Measurements from ENCODE around the gene FITM1. TPM values are rescaled to one million over a fixed set of nuclear protein-coding genes. Genes with fewer than 3 reads are reported as not detected.
A peak's percentile ranks its signal among the peaks of the same experiment; 100 is the strongest.

Gene FITM1
- total and polyA plus RNA-seq, 2 donors (not counting 3 experiments of a cell fraction or from before 2014, with no cell fraction given), result 0.54 TPM; not detected in 1

DNA sequence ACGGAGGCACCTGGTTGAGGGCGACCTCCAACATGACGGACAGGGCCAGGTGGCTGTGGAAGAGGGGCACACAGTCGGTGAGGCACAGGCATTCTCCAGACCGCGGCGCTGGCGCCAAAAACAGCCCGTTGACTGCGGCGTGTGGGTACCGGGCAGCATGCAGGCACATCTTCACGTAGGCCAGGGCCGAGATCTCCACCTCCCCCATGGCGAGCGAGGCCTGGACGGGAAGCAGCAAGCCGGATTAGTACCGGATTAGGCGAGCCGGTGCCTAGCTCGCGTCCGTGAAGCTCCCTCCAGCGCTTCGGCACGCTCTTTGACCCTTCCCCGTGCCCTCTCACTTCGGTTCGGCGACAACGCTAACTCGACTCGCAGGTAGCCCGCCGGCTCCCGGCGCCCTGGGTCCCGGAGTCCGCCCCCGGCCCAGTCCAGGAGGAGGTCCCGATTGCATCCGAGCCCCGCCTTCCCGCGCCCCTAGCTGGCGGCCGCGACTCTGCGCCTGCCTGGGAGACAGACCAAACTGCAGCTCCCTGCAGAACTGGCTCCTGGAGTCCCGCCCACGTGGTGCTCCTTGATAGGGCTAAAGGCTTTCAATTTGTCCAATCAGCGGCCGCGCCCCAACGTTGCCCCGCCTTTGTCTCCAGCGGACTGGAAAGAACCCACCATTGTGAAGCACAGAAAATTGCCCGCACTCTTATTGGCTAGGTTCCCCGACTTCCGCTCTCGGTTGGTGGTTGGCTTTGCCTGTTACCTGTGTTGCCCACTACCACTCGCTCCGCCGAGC, 10.8 kb downstream of the FITM1 start, which contains the start of gene EMC9:
EMC9 (minus strand) TSS at position 495 of the 784 bp plus-strand sequence; CDS start at position 208, 287 bp downstream.
- Histone ChIP-seq H3K4me3 (replicated peaks in 1 of 3; ENCODE audit: insufficient read depth in 1 of 3, low read depth in 1 of 3, low read length in 3 of 3) (peak within 1 kb of the TSS; percentile 79 to 99 (median 81)), H3K79me2 (ENCODE audit: control insufficient read depth, insufficient read depth, low read length) (peaks cover 29% of the 10 kb centered on the region), H3K36me3 (ENCODE audit: control insufficient read depth in 2 of 2, extremely low read depth in 1 of 2, insufficient read depth in 2 of 2, low read length in 2 of 2) (peaks cover 6 to 23% of the 10 kb centered on the region in 2 experiments), H3K9me3 (replicated peaks; ENCODE audit: control insufficient read depth, insufficient read depth, low read length) (no peaks in the 10 kb centered on the region), H3K27ac (ENCODE audit: insufficient read depth, low read depth, low read length) (peak within 1 kb of the TSS; percentile 42), H3K9ac (replicated peaks; ENCODE audit: extremely low read depth, insufficient read depth, low read length) (peak within 1 kb of the TSS; percentile 57), H3K9me1 (replicated peaks; ENCODE audit: control insufficient read depth, extremely low read depth, insufficient read depth, low read length) (no peaks in the 10 kb centered on the region), H3K4me2 (ENCODE audit: insufficient read depth, low read length) (peak within 1 kb of the TSS; percentile 73), H3K4me1 (ENCODE audit: control insufficient read depth, extremely low read depth, insufficient read depth, low read length) (peaks cover 24% of the 10 kb centered on the region), H4K20me1 (replicated peaks; ENCODE audit: control insufficient read depth, extremely low read depth, insufficient read depth, low read length) (no peaks in the 10 kb centered on the region), H3K27me3 (ENCODE audit: control insufficient read depth in 2 of 2, insufficient read depth in 2 of 2, low read length in 2 of 2) (no peaks in the 10 kb centered on the region), H2AFZ (ENCODE audit: low read depth, low read length) (peak within 1 kb of the TSS; percentile 75)
- BruUV-seq (replicated peaks), result TSS peak; percentile 17
- FAIRE-seq (peak; percentile 100), DNase-seq (ENCODE audit: low read depth, low spot score) (peak; percentile 100)
- dilution Hi-C loops (cut with MboI; ENCODE audit: extremely low pct_ligation_motif_present, low sequenced_read_pairs) (no loop called here), intact Hi-C loops (cut with micrococcal nuclease) (loop anchor here (1.0 to 2.0 kb wide), 3 partner anchors 20 to 46 kb away; partner anchors contain the start of genes DCAF11, IRF9, NRL and PCK2)
- TF ChIP-seq, protein P1, sequence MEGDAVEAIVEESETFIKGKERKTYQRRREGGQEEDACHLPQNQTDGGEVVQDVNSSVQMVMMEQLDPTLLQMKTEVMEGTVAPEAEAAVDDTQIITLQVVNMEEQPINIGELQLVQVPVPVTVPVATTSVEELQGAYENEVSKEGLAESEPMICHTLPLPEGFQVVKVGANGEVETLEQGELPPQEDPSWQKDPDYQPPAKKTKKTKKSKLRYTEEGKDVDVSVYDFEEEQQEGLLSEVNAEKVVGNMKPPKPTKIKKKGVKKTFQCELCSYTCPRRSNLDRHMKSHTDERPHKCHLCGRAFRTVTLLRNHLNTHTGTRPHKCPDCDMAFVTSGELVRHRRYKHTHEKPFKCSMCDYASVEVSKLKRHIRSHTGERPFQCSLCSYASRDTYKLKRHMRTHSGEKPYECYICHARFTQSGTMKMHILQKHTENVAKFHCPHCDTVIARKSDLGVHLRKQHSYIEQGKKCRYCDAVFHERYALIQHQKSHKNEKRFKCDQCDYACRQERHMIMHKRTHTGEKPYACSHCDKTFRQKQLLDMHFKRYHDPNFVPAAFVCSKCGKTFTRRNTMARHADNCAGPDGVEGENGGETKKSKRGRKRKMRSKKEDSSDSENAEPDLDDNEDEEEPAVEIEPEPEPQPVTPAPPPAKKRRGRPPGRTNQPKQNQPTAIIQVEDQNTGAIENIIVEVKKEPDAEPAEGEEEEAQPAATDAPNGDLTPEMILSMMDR (IDR thresholded peaks at IDR 0.05; ENCODE audit: extremely low read depth in 1 of 2, insufficient read depth in 1 of 2, low read depth in 1 of 2, low read length in 2 of 2), result peak; percentile 28 to 53
- TF ChIP-seq JUN (IDR thresholded peaks at IDR 0.05; ENCODE audit: borderline replicate concordance, insufficient read depth, insufficient read length, low read depth), result no peak
- no peak for TF ChIP-seq MYC (IDR thresholded peaks at IDR 0.05; ENCODE audit: low read depth, low read length)
- TF ChIP-seq POLR2AphosphoS5 (IDR thresholded peaks at IDR 0.05; ENCODE audit: insufficient read depth, low read depth, low read length), result peak; percentile 63
- TF ChIP-seq EZH2 (IDR thresholded peaks at IDR 0.05; ENCODE audit: borderline replicate concordance, low read depth, low read length, severe bottlenecking), result no peak
- TF ChIP-seq POLR2A (IDR thresholded peaks at IDR 0.05; ENCODE audit: low read depth, low read length), result peak; percentile 78
- TF ChIP-seq, protein P2, sequence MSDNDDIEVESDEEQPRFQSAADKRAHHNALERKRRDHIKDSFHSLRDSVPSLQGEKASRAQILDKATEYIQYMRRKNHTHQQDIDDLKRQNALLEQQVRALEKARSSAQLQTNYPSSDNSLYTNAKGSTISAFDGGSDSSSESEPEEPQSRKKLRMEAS (IDR thresholded peaks at IDR 0.05; ENCODE audit: insufficient read depth, insufficient read length), result peak; percentile 82
- ChIA-PET POLR2A (interaction anchor here (0.7 to 1.2 kb wide), 4 partner anchors 20 to 101 kb away, joined by 3 to 10 read pairs (median 4); partner anchors contain the start of genes DCAF11, IRF9, NRL and TINF2), CTCF (interaction anchor here (0.9 to 2.1 kb wide), 12 partner anchors 13 to 290 kb away, joined by 3 to 12 read pairs (median 4); partner anchors contain the start of genes DCAF11, IRF9, MDP1 and NRL)
